GM12878 (cell line): Measurements from ENCODE around the gene LMF1.

ENCODE experiments used
- BACH1 ChIP-seq: fragments of 450-650 bp; IDR thresholded peaks from 2 replicates; pipeline ENCODE4 v1.6.1; 2017; ENCODE audit warnings: mild to moderate bottlenecking, borderline replicate concordance
- CREB1 ChIP-seq: IDR thresholded peaks from 2 replicates; pipeline ENCODE4 v1.6.1; 2012; ENCODE audit warnings: low read depth, mild to moderate bottlenecking, inconsistent platforms
- CTCF ChIP-seq, 3 experiments: IDR thresholded peaks in 2 of 3; conservative IDR thresholded peaks in 1 of 3; 2 replicates each; pipeline ENCODE4 v1.5.1; 2011; ENCODE audit warnings: low read depth in 3 of 3, low read length in 3 of 3, mild to moderate bottlenecking in 3 of 3, control low read depth in 2 of 3, moderate library complexity in 2 of 3, inconsistent platforms in 1 of 3, mixed read lengths in 1 of 3; ENCODE audit not compliant: control insufficient read depth in 2 of 3, insufficient read depth in 1 of 3; ENCODE audit errors: extremely low read depth in 1 of 3
- EZH2 ChIP-seq: IDR thresholded peaks from 2 replicates; pipeline ENCODE4 v1.6.1; 2012; ENCODE audit warnings: low read depth, mild to moderate bottlenecking, control low read depth, inconsistent platforms, low read length, borderline replicate concordance; ENCODE audit not compliant: control insufficient read depth
- JUND ChIP-seq: IDR thresholded peaks from 2 replicates; pipeline ENCODE4 v1.6.1; 2012; ENCODE audit warnings: low read depth, mild to moderate bottlenecking, low read length, improper control_type of control experiment, moderate library complexity
- NR2C2 ChIP-seq: IDR thresholded peaks from 2 replicates; pipeline ENCODE4 v1.6.1; 2011; ENCODE audit warnings: borderline replicate concordance, low read depth; ENCODE audit not compliant: control insufficient read depth, insufficient read length
- POLR2A ChIP-seq: IDR thresholded peaks from 2 replicates; pipeline ENCODE4 v1.6.1; 2011; ENCODE audit warnings: low read depth, mild to moderate bottlenecking, low read length
- TARDBP ChIP-seq: IDR thresholded peaks from 2 replicates; pipeline ENCODE4 v1.6.1; 2016; ENCODE audit warnings: borderline replicate concordance

GRCh38 chr16:876041-876335 lies 94.8 kb downstream of the LMF1 start:
- no peak for TF ChIP-seq TARDBP
- no peak for TF ChIP-seq CTCF (IDR thresholded peaks at IDR 0.05 in 2 of 3, conservative IDR thresholded peaks at IDR 0.05 in 1 of 3; ENCODE audit: control insufficient read depth in 2 of 3, extremely low read depth in 1 of 3, insufficient read depth in 1 of 3, low read depth in 3 of 3, low read length in 3 of 3)
- no peak for TF ChIP-seq BACH1
- no peak for TF ChIP-seq POLR2A
- TF ChIP-seq NR2C2 = no peak
- TF ChIP-seq JUND = no peak
- no peak for TF ChIP-seq EZH2
- TF ChIP-seq CREB1 = no peak
